GM12878 (cell line): ENCODE data around the gene PFKP.

ENCODE experiments used
- ATF2 ChIP-seq: IDR thresholded peaks from 2 replicates; pipeline ENCODE4 v1.6.1; 2012; ENCODE audit warnings: low read length, inconsistent platforms
- CTCF ChIP-seq, 3 experiments: IDR thresholded peaks in 2 of 3; conservative IDR thresholded peaks in 1 of 3; 2 replicates each; pipeline ENCODE4 v1.5.1; 2011; ENCODE audit warnings: low read depth in 3 of 3, low read length in 3 of 3, mild to moderate bottlenecking in 3 of 3, control low read depth in 2 of 3, moderate library complexity in 2 of 3, inconsistent platforms in 1 of 3, mixed read lengths in 1 of 3; ENCODE audit not compliant: control insufficient read depth in 2 of 3, insufficient read depth in 1 of 3; ENCODE audit errors: extremely low read depth in 1 of 3
- EP300 ChIP-seq, 2 experiments: fragments of 150-350 bp in 1 of 2; IDR thresholded peaks; 2 replicates each; pipeline ENCODE4 v1.6.1; 2011 to 2012; ENCODE audit warnings: low read depth in 2 of 2, low read length in 2 of 2, borderline replicate concordance in 1 of 2, improper control_type of control experiment in 1 of 2, inconsistent platforms in 1 of 2; ENCODE audit not compliant: control insufficient read depth in 1 of 2
- JUND ChIP-seq: IDR thresholded peaks from 2 replicates; pipeline ENCODE4 v1.6.1; 2012; ENCODE audit warnings: low read depth, mild to moderate bottlenecking, low read length, improper control_type of control experiment, moderate library complexity
- MTA3 ChIP-seq: IDR thresholded peaks from 2 replicates; pipeline ENCODE4 v1.6.1; 2012; ENCODE audit warnings: low read length, inconsistent platforms, borderline replicate concordance
- RELA ChIP-seq: fragments of 450-650 bp; IDR thresholded peaks from 2 replicates; pipeline ENCODE4 v1.8.0; 2014; ENCODE audit warnings: borderline replicate concordance; ENCODE audit not compliant: partially characterized antibody
- SRF ChIP-seq, 2 experiments: IDR thresholded peaks; 2 replicates each; pipeline ENCODE4 v1.6.1; 2011; ENCODE audit warnings: low read depth in 2 of 2, low read length in 2 of 2, mild to moderate bottlenecking in 1 of 2, moderate library complexity in 1 of 2
- ZBED1 ChIP-seq: IDR thresholded peaks from 2 replicates; pipeline ENCODE4 v1.6.1; 2016; ENCODE audit warnings: borderline replicate concordance

DNA sequence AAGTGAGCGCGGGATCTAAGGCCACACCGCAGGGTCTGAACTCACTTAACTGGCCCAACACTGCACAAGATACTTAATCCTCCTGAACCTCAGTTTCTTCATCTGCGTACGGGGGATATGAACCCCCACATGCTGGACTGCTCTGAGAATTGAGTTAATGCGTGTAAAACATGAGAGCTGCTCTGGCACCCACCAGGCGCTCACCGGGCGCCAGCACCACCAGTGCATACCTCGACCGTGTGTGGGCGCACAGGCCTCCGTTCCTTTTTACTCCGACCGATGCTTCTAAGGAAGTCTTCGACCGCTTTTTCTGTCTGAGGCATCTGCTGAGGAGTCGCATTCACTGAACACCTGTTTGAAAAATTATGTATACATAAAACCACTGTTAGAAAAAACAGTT, 78.0 kb downstream of the PFKP start:
- TF ChIP-seq RELA: no peak
- no peak for TF ChIP-seq SRF (IDR thresholded peaks at IDR 0.05; ENCODE audit: low read depth in 2 of 2, low read length in 2 of 2)
- no peak for TF ChIP-seq ATF2
- no peak for TF ChIP-seq EP300 (IDR thresholded peaks at IDR 0.05; ENCODE audit: borderline replicate concordance in 1 of 2, control insufficient read depth in 1 of 2, low read depth in 2 of 2, low read length in 2 of 2)
- TF ChIP-seq JUND: no peak
- no peak for TF ChIP-seq ZBED1
- TF ChIP-seq MTA3: no peak
- no peak for TF ChIP-seq CTCF (IDR thresholded peaks at IDR 0.05 in 2 of 3, conservative IDR thresholded peaks at IDR 0.05 in 1 of 3; ENCODE audit: control insufficient read depth in 2 of 3, extremely low read depth in 1 of 3, insufficient read depth in 1 of 3, low read depth in 3 of 3, low read length in 3 of 3)
